Hepatocyte (in vitro differentiated cells): ENCODE measurements around the gene AMBRA1. TPM values are rescaled to one million over a fixed set of nuclear protein-coding genes. Genes with fewer than 3 reads are reported as not detected.

ENCODE experiments used
- DNase-seq: peaks from one replicate; pipeline ENCODE4 v3.0.0-alpha.2; 2016; ENCODE audit warnings: low spot score
- H2AFZ ChIP-seq: fragments of 200-600 bp; sonication (generic); 2 replicates; pipeline ENCODE4 v1.6.0; 2016; ENCODE audit warnings: antibody characterized with exemption, mild to moderate bottlenecking
- H3K27ac ChIP-seq: fragments of 200-600 bp; sonication (generic); 2 replicates; pipeline ENCODE4 v1.5.1; 2016; ENCODE audit warnings: mild to moderate bottlenecking
- H3K27me3 ChIP-seq: fragments of 200-600 bp; sonication (generic); 2 replicates; pipeline ENCODE4 v1.6.1; 2016
- H3K36me3 ChIP-seq: fragments of 200-600 bp; sonication (generic); replicated peaks from 2 replicates; pipeline ENCODE4 v1.5.1; 2016; ENCODE audit warnings: low read depth; ENCODE audit not compliant: insufficient read depth
- H3K4me1 ChIP-seq: fragments of 200-600 bp; sonication (generic); 2 replicates; pipeline ENCODE4 v1.5.1; 2016; ENCODE audit warnings: mild to moderate bottlenecking, moderate library complexity; ENCODE audit not compliant: insufficient read depth
- H3K4me2 ChIP-seq: fragments of 200-600 bp; sonication (generic); 2 replicates; pipeline ENCODE4 v1.6.0; 2016
- H3K4me3 ChIP-seq: fragments of 200-600 bp; sonication (generic); 2 replicates; pipeline ENCODE4 v1.5.1; 2016; ENCODE audit warnings: mild to moderate bottlenecking
- H3K79me2 ChIP-seq: fragments of 200-600 bp; sonication (generic); 2 replicates; pipeline ENCODE4 v1.6.0; 2017; ENCODE audit warnings: mild to moderate bottlenecking
- H3K9me2 ChIP-seq: fragments of 200-600 bp; sonication (generic); replicated peaks from 2 replicates; pipeline ENCODE4 v1.6.0; 2017; ENCODE audit warnings: mild to moderate bottlenecking; ENCODE audit not compliant: insufficient read depth
- H3K9me3 ChIP-seq: fragments of 200-600 bp; sonication (generic); 2 replicates; pipeline ENCODE4 v1.5.1; 2016; ENCODE audit warnings: low read depth, mild to moderate bottlenecking
- H4K20me1 ChIP-seq: fragments of 200-600 bp; sonication (generic); 2 replicates; pipeline ENCODE4 v1.6.0; 2016; ENCODE audit warnings: mild to moderate bottlenecking; ENCODE audit not compliant: insufficient read depth, poor library complexity, severe bottlenecking
- CTCF ChIP-seq: fragments of 200-600 bp; sonication (generic); IDR thresholded peaks from 2 replicates; pipeline ENCODE4 v1.5.1; 2016; ENCODE audit warnings: antibody characterized with exemption, mild to moderate bottlenecking; ENCODE audit not compliant: poor library complexity
- EZH2 ChIP-seq: fragments of 200-600 bp; sonication (generic); IDR thresholded peaks from 2 replicates; pipeline ENCODE4 v1.6.1; 2016; ENCODE audit warnings: antibody characterized with exemption, mild to moderate bottlenecking, borderline replicate concordance
- EZH2phosphoT487 ChIP-seq: fragments of 200-600 bp; sonication (generic); IDR thresholded peaks from one replicate; pipeline ENCODE4 v1.6.1; 2018; ENCODE audit warnings: antibody characterized with exemption, mild to moderate bottlenecking, low read depth, moderate library complexity; ENCODE audit not compliant: unreplicated experiment, severe bottlenecking
- WGBS: methylation state at CpG from one replicate; pipeline ENCODE4 v1.1.6; 2016; ENCODE audit warnings: low lambda C conversion rate; ENCODE audit errors: missing lambda C conversion rate; 5-methylcytosine and 5-hydroxymethylcytosine counted together
- polyA plus RNA-seq: library from polyadenylated mRNA; unstranded; fragments of >200 nt; fragmentation: Nextera tagmentation; extraction: Ambion mirVana; gene quantifications from 2 replicates; pipeline ENCODE4 v1.2.1, GENCODE V29; 2016
- total RNA-seq: library from RNA; depleted of rRNA; stranded (reverse); fragments of >200 nt; gene quantifications from 2 replicates; pipeline ENCODE4 v1.2.3, GENCODE V29; 2014

The AMBRA1 gene
- total and polyA plus RNA-seq, 2 experiments from 2014 or later, result 7.2 to 31.2 TPM

- no peaks in the 10 kb centered on the region for H3K36me3 ChIP-seq
- no peak overlapping the region for H3K27ac ChIP-seq
- 66% methylated on average over 6 of the region's 6 CpGs for WGBS
- peaks cover 6% of the 10 kb centered on the region for H3K79me2 ChIP-seq
- no peaks in the 10 kb centered on the region for H3K9me2 ChIP-seq
- no peak overlapping the region for H2AFZ ChIP-seq
- no peaks in the 10 kb centered on the region for H4K20me1 ChIP-seq
- DNase-seq, result peak; percentile 64
- no peaks in the 10 kb centered on the region for H3K27me3 ChIP-seq
- H3K9me3 ChIP-seq, result no peaks in the 10 kb centered on the region
- no peak overlapping the region for H3K4me3 ChIP-seq
- H3K4me1 ChIP-seq, result peaks cover 6% of the 10 kb centered on the region
- TF ChIP-seq EZH2 (no peak), EZH2phosphoT487 (no peak), CTCF (peak; percentile 53)
- H3K4me2 ChIP-seq, result no peak overlapping the region
These were observed 103.9 kb downstream of the AMBRA1 start for GRCh38 chr11:46489656-46490560.

- 56% methylated on average over 4 of the region's 4 CpGs for WGBS
- Histone ChIP-seq H3K9me2 (no peaks in the 10 kb centered on the region), H3K27me3 (no peaks in the 10 kb centered on the region), H3K4me2 (no peak overlapping the region), H3K4me3 (no peak overlapping the region), H3K9me3 (no peaks in the 10 kb centered on the region), H3K4me1 (no peaks in the 10 kb centered on the region), H2AFZ (no peak overlapping the region), H3K79me2 (peaks cover 10% of the 10 kb centered on the region), H3K27ac (no peak overlapping the region), H3K36me3 (no peaks in the 10 kb centered on the region), H4K20me1 (peaks cover 4% of the 10 kb centered on the region)
- peak; percentile 14 for DNase-seq
- TF ChIP-seq EZH2 (no peak), EZH2phosphoT487 (no peak), CTCF (no peak)
These were observed 107.9 kb downstream of the AMBRA1 start for GRCh38 chr11:46485856-46486443.

GRCh38 chr11:46484101-46484500, 109.7 kb downstream of the AMBRA1 start:
- Histone ChIP-seq H3K9me3 (no peaks in the 10 kb centered on the region), H3K4me3 (no peak overlapping the region), H2AFZ (no peak overlapping the region), H4K20me1 (peaks cover 4% of the 10 kb centered on the region), H3K79me2 (peaks cover 18% of the 10 kb centered on the region), H3K36me3 (no peaks in the 10 kb centered on the region), H3K9me2 (no peaks in the 10 kb centered on the region), H3K4me1 (no peaks in the 10 kb centered on the region), H3K4me2 (no peak overlapping the region), H3K27me3 (no peaks in the 10 kb centered on the region), H3K27ac (no peak overlapping the region)
- no peak for DNase-seq
- TF ChIP-seq CTCF (no peak), EZH2 (no peak), EZH2phosphoT487 (no peak)
